ENCODE measurements around the gene NOXRED1. TPM values are rescaled to one million over a fixed set of nuclear protein-coding genes. Genes with fewer than 3 reads are reported as not detected.

Gene NOXRED1
- total and polyA plus RNA-seq, 2 experiments from 2014 or later: 0.24 TPM; not detected in 1

DNA sequence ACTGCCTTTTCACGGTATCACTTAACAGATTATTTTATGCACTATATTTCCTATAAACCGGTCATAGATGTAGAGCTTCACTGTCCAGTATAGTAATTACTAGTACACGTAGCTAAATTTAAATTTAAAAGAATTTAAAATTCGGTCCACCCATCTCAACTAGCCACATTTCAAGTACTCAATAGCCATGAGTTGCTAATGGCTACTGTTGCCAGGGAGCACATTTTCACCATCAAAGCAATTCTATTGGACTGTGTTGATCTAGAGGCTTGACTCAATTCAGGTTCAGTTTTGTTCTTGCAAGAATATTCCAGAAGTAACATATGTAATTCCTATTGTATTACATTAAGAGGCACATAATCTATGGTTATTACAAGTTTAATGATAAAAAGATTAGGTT, 66.4 kb downstream of the NOXRED1 start:
- H3K4me1 Mint-ChIP-seq: no peaks in the 10 kb centered on the region
- H3K27ac Mint-ChIP-seq: no peak overlapping the region
- Histone ChIP-seq H3K27ac (ENCODE audit: low read depth) (no peak overlapping the region), H3K4me2 (no peak overlapping the region), H3K27me3 (ENCODE audit: insufficient read depth) (no peaks in the 10 kb centered on the region), H3K9me2 (ENCODE audit: insufficient read depth) (no peaks in the 10 kb centered on the region), H4K20me1 (replicated peaks; ENCODE audit: insufficient read depth) (no peaks in the 10 kb centered on the region; the same call in 1 of the 2 replicates), H3K4me1 (ENCODE audit: insufficient read depth) (no peaks in the 10 kb centered on the region), H3K4me3 (no peak overlapping the region), H3F3A (replicated peaks; ENCODE audit: low read depth) (no peaks in the 10 kb centered on the region), H3K36me3 (ENCODE audit: insufficient read depth) (no peaks in the 10 kb centered on the region), H3K79me2 (replicated peaks; ENCODE audit: insufficient read depth) (no peaks in the 10 kb centered on the region), H2AFZ (no peak overlapping the region)
- ATAC-seq (no peak), DNase-seq (ENCODE audit: low spot score) (no peak)
- H3K36me3 Mint-ChIP-seq (ENCODE audit: low read depth): no peaks in the 10 kb centered on the region
- H3K27me3 Mint-ChIP-seq (ENCODE audit: insufficient read depth, low read depth, poor library complexity): peaks cover 3% of the 10 kb centered on the region
- H3K9me3 Mint-ChIP-seq: no peaks in the 10 kb centered on the region
- no peak for TF ChIP-seq ZNF331 (CRISPR knock-in tag; IDR thresholded peaks at IDR 0.05; ENCODE audit: low read depth)
- TF ChIP-seq NANOG (IDR thresholded peaks at IDR 0.05; ENCODE audit: borderline replicate concordance): no peak
- TF ChIP-seq, protein P1, sequence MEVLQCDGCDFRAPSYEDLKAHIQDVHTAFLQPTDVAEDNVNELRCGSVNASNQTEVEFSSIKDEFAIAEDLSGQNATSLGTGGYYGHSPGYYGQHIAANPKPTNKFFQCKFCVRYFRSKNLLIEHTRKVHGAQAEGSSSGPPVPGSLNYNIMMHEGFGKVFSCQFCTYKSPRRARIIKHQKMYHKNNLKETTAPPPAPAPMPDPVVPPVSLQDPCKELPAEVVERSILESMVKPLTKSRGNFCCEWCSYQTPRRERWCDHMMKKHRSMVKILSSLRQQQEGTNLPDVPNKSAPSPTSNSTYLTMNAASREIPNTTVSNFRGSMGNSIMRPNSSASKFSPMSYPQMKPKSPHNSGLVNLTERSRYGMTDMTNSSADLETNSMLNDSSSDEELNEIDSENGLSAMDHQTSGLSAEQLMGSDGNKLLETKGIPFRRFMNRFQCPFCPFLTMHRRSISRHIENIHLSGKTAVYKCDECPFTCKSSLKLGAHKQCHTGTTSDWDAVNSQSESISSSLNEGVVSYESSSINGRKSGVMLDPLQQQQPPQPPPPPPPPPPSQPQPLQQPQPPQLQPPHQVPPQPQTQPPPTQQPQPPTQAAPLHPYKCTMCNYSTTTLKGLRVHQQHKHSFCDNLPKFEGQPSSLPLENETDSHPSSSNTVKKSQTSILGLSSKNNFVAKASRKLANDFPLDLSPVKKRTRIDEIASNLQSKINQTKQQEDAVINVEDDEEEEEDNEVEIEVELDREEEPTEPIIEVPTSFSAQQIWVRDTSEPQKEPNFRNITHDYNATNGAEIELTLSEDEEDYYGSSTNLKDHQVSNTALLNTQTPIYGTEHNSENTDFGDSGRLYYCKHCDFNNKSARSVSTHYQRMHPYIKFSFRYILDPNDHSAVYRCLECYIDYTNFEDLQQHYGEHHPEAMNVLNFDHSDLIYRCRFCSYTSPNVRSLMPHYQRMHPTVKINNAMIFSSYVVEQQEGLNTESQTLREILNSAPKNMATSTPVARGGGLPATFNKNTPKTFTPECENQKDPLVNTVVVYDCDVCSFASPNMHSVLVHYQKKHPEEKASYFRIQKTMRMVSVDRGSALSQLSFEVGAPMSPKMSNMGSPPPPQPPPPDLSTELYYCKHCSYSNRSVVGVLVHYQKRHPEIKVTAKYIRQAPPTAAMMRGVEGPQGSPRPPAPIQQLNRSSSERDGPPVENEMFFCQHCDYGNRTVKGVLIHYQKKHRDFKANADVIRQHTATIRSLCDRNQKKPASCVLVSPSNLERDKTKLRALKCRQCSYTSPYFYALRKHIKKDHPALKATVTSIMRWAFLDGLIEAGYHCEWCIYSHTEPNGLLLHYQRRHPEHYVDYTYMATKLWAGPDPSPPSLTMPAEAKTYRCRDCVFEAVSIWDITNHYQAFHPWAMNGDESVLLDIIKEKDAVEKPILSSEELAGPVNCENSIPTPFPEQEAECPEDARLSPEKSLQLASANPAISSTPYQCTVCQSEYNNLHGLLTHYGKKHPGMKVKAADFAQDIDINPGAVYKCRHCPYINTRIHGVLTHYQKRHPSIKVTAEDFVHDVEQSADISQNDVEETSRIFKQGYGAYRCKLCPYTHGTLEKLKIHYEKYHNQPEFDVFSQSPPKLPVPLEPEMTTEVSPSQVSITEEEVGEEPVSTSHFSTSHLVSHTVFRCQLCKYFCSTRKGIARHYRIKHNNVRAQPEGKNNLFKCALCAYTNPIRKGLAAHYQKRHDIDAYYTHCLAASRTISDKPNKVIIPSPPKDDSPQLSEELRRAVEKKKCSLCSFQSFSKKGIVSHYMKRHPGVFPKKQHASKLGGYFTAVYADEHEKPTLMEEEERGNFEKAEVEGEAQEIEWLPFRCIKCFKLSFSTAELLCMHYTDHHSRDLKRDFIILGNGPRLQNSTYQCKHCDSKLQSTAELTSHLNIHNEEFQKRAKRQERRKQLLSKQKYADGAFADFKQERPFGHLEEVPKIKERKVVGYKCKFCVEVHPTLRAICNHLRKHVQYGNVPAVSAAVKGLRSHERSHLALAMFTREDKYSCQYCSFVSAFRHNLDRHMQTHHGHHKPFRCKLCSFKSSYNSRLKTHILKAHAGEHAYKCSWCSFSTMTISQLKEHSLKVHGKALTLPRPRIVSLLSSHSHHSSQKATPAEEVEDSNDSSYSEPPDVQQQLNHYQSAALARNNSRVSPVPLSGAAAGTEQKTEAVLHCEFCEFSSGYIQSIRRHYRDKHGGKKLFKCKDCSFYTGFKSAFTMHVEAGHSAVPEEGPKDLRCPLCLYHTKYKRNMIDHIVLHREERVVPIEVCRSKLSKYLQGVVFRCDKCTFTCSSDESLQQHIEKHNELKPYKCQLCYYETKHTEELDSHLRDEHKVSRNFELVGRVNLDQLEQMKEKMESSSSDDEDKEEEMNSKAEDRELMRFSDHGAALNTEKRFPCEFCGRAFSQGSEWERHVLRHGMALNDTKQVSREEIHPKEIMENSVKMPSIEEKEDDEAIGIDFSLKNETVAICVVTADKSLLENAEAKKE (CRISPR knock-in tag; IDR thresholded peaks at IDR 0.05): no peak
- no peak for TF ChIP-seq STAT1 (IDR thresholded peaks at IDR 0.05; ENCODE audit: unreplicated experiment)
- TF ChIP-seq EZH2 (IDR thresholded peaks at IDR 0.05; ENCODE audit: low read depth, unreplicated experiment): no peak
- TF ChIP-seq JUNB (IDR thresholded peaks at IDR 0.05; ENCODE audit: unreplicated experiment): no peak
- TF ChIP-seq ZNF114 (CRISPR knock-in tag; IDR thresholded peaks at IDR 0.05): no peak
- TF ChIP-seq, protein P2, sequence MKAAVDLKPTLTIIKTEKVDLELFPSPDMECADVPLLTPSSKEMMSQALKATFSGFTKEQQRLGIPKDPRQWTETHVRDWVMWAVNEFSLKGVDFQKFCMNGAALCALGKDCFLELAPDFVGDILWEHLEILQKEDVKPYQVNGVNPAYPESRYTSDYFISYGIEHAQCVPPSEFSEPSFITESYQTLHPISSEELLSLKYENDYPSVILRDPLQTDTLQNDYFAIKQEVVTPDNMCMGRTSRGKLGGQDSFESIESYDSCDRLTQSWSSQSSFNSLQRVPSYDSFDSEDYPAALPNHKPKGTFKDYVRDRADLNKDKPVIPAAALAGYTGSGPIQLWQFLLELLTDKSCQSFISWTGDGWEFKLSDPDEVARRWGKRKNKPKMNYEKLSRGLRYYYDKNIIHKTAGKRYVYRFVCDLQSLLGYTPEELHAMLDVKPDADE (IDR thresholded peaks at IDR 0.05): no peak
- TF ChIP-seq, protein P3, sequence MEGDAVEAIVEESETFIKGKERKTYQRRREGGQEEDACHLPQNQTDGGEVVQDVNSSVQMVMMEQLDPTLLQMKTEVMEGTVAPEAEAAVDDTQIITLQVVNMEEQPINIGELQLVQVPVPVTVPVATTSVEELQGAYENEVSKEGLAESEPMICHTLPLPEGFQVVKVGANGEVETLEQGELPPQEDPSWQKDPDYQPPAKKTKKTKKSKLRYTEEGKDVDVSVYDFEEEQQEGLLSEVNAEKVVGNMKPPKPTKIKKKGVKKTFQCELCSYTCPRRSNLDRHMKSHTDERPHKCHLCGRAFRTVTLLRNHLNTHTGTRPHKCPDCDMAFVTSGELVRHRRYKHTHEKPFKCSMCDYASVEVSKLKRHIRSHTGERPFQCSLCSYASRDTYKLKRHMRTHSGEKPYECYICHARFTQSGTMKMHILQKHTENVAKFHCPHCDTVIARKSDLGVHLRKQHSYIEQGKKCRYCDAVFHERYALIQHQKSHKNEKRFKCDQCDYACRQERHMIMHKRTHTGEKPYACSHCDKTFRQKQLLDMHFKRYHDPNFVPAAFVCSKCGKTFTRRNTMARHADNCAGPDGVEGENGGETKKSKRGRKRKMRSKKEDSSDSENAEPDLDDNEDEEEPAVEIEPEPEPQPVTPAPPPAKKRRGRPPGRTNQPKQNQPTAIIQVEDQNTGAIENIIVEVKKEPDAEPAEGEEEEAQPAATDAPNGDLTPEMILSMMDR (conservative IDR thresholded peaks at IDR 0.05; ENCODE audit: low read depth in 2 of 2): no peak
- TF ChIP-seq, protein P4, sequence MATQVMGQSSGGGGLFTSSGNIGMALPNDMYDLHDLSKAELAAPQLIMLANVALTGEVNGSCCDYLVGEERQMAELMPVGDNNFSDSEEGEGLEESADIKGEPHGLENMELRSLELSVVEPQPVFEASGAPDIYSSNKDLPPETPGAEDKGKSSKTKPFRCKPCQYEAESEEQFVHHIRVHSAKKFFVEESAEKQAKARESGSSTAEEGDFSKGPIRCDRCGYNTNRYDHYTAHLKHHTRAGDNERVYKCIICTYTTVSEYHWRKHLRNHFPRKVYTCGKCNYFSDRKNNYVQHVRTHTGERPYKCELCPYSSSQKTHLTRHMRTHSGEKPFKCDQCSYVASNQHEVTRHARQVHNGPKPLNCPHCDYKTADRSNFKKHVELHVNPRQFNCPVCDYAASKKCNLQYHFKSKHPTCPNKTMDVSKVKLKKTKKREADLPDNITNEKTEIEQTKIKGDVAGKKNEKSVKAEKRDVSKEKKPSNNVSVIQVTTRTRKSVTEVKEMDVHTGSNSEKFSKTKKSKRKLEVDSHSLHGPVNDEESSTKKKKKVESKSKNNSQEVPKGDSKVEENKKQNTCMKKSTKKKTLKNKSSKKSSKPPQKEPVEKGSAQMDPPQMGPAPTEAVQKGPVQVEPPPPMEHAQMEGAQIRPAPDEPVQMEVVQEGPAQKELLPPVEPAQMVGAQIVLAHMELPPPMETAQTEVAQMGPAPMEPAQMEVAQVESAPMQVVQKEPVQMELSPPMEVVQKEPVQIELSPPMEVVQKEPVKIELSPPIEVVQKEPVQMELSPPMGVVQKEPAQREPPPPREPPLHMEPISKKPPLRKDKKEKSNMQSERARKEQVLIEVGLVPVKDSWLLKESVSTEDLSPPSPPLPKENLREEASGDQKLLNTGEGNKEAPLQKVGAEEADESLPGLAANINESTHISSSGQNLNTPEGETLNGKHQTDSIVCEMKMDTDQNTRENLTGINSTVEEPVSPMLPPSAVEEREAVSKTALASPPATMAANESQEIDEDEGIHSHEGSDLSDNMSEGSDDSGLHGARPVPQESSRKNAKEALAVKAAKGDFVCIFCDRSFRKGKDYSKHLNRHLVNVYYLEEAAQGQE (IDR thresholded peaks at IDR 0.05; ENCODE audit: unreplicated experiment): no peak
- no peak for TF ChIP-seq CREB1 (CRISPR knock-in tag; IDR thresholded peaks at IDR 0.05; ENCODE audit: low read depth)
- TF ChIP-seq POLR2AphosphoS5 (IDR thresholded peaks at IDR 0.05; ENCODE audit: low read depth): no peak
- TF ChIP-seq EZH2phosphoT487 (IDR thresholded peaks at IDR 0.05; ENCODE audit: unreplicated experiment): no peak
- H3K4me3 Mint-ChIP-seq: no peak overlapping the region
